SK-N-MC (cell line): Measurements from ENCODE around the gene CEP131.

Experiments used
- EZH2 ChIP-seq: fragments of 200-600 bp; sonication (generic); IDR thresholded peaks from one replicate; pipeline ENCODE4 v1.6.1; 2017; ENCODE audit warnings: antibody characterized with exemption
- POLR2AphosphoS5 ChIP-seq: IDR thresholded peaks from 2 replicates; pipeline ENCODE4 v1.6.1; 2012; ENCODE audit warnings: mild to moderate bottlenecking, low read depth, low read length, borderline replicate concordance

- TF ChIP-seq EZH2 (no peak), POLR2AphosphoS5 (no peak)
Observed at GRCh38 chr17:81195941-81196495, 26.7 kb downstream of the CEP131 start.
